GM12874 (cell line): ENCODE results near the gene ANKRD18A.

ENCODE experiments used
- CTCF ChIP-seq: IDR thresholded peaks from 2 replicates; pipeline ENCODE4 v1.5.1; 2011; ENCODE audit warnings: low read depth, mild to moderate bottlenecking, control low read depth, low read length, moderate library complexity; ENCODE audit not compliant: insufficient read depth

The ANKRD18A gene

GRCh38 chr9:38620483-38621433, at the start of gene ANKRD18A:
Gene ANKRD18A, minus strand, starts transcription at chr9:38620596. Its CDS starts 311 bp downstream, at chr9:38620285.
- peak; percentile 69 for TF ChIP-seq CTCF

- TF ChIP-seq CTCF = no peak
Observed at GRCh38 chr9:38668791-38669466, 48.5 kb upstream of the ANKRD18A start.

GRCh38 chr9:38662763-38663593, 42.6 kb upstream of the ANKRD18A start:
- no peak for TF ChIP-seq CTCF

GRCh38 chr9:38659538-38659937, 39.1 kb upstream of the ANKRD18A start:
- TF ChIP-seq CTCF = no peak

GRCh38 chr9:38656896-38657295, 36.5 kb upstream of the ANKRD18A start:
- no peak for TF ChIP-seq CTCF

- TF ChIP-seq CTCF = no peak
Observed at GRCh38 chr9:38652486-38652885, 32.1 kb upstream of the ANKRD18A start.

- no peak for TF ChIP-seq CTCF
Observed at GRCh38 chr9:38652044-38652443, 31.6 kb upstream of the ANKRD18A start.
